ENCODE measurements around the gene AHCYL1. TPM values are rescaled to one million over a fixed set of nuclear protein-coding genes. Genes with fewer than 3 reads are reported as not detected.
"Not testable (repeated sequence)": the region's sequence is repeated elsewhere in the genome, so short reads cannot be mapped to it uniquely, and the experiment has no call there.

AHCYL1 gene
- total RNA-seq, 1 donor from 2014 or later: 123 TPM

DNA sequence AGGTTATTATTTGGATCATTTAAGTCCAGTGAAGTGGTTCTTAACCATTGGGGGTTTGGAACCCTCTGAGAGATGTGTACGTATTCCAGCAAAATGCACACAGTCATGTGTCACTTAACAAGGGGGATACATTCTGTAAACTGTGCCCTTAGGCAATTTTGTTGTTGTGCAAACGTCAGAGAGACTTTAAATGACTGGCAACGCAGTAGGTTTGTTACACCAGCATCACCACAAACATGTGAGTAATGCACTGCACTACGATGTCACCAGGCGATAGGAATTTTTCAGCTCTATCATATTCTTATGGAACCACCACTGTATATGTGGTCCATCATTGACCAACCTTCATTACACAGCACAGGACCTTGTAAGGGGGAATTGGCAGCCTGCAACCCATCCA, 11.9 kb downstream of the AHCYL1 start:
- DNase-seq (ENCODE audit: low spot score): no peak

DNA sequence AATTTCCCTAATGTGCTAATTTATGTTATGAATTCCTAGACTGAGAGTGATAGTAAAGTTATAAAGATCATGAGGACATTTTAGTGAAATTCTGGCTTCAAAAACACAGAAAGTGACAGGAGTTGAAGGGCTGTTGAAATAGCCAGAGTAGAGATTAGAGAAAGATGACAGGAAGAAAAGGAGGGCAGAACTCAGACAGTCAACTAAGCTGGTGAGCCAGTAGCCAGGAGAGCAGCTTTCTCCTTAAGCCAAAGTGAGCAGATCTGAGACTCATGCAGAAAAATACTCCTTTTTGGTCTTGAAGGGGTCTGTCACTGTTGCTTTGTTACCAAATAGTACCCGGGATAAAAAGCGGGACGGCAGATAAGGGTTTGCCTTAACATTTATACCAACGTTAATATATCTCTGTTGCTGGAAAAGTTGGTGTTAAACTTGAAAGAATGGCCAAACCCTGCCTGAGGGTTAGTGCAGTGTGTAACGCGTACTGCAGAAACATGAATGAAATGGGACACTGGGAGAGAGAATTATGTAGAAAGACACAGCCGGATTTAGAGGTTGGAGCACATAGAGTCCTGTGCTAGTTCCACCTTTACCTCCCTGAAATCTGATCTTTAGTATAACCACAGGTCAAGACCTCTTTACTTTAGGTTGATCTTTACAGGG, 12.8 kb downstream of the AHCYL1 start:
- DNase-seq (ENCODE audit: low spot score): no peak

DNA sequence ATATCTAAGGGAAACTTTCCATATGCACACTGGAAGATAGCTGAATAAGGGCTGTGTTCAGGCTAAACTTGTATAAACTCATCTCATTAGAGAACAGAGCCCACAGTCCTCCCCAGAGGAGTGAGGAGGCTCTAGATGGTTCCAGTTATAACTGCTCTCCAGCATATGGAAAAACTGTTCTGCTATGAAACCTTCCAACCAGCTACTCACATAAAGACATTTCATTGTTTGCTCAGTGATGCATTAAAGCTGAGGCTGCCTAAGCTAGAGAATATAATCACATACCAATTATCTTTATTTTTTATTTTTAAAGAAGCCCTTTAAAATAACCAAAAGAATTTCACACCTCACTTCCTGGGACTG, 13.3 kb downstream of the AHCYL1 start:
- no peak for DNase-seq (ENCODE audit: low spot score)

DNA sequence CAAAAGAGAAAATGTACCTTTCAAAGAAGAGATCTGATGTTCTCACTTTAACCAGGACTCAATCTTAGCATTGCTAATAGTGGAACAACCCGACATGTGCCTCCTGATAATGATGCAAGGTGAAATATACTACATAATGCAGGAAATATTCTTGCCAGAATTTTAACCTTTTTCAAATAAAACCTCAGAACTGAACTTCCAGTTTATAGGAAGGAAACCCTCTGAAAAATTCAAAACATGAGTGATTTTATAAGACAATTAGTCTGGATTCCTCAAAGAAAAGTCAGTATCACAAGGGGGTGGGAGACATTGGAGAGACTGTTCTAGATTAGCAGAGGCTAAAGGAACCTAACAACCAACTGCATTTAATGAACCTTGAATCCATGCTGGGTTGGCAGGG, 18.1 kb downstream of the AHCYL1 start:
- DNase-seq (ENCODE audit: low spot score): no peak

DNA sequence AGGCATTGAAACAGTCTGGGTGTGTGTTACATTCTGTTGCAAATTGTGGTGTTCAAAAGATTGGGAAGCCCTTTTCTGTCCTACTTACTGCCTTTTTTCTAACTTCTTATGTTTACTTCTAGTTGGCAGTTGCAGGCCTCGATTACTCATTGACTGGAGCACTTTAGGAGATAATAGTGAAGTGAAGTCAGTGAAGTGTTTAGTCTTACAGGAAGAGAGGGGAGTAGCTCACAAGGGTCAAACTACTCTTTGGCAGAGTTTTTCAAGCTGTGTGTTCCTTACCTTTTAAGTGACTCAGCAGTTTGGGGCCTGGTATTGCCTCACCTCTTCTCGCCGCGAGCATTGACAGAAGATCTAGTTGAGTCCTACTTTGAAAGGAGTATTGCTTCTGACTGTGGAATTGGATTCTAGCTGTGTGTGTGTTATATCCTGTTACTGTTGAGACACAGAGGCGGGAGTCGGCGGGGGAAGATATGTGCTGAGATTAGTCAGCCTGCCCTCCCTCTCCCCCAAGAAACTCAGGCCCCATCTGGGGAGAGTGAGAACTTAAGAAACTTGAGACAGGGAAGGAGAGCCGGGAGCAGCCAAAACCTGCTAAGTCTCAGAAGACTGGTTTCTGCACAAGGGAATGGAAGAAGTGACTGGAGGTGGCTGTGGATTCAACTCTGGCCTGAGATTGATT, 19.3 kb downstream of the AHCYL1 start:
- DNase-seq (ENCODE audit: low spot score): no peak

DNA sequence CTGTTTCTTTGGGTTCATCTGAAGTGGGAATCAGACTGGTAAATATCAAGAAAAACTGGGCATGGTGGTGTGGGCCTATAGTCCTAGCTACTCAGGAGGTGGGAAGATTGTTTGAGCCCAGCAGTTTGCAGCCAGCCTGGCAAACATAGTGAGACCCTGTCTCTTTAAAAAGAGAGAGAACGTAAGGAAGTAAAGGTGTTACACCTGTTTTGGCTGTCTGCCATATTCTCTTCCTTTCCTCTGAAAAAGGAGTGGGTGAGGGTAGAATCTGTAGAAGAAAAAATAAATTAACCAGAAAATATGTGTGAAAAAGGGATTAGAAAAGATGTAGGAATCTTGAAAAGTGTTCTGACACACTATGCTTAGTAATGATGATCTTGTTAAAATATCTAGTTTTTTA, 20.0 kb downstream of the AHCYL1 start:
- no peak for DNase-seq (ENCODE audit: low spot score)

DNA sequence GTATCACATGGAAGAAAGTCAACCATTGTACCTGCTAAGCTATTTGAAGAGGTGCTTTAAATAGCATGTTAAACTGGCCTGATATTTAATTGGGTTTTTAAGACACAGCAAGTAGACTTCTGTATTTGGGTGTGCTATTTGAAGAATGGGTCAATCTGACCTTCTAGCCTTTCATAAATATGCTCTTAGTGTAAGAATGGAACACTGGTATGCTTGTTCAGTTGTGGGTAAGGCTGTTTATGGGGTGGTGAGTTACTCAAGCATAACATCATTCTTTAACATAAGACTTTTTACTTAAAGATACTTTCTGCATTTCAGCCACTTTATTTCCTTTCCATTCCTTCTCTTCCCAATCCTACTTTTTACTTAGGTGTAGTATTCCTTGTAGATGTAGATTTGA, 21.4 kb downstream of the AHCYL1 start:
- DNase-seq (ENCODE audit: low spot score): no peak

DNA sequence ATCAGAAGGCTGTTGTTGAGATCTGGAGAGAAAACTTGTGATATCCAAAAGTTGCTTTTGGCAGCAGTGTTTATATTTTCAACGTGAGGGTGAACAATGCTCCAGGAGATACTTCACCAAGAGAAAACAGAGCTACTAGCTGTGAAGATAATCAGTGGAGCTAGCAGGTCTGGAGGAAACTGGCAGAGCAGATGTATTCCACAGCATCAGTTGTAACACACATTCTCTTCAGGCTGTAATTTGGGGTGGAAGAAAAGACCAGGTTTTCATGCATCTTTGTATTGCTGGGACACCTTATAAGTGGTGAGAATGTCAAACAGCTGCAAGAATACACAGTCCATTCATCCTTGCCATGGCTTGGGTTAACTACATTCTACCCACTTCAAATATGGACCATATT, 22.0 kb downstream of the AHCYL1 start:
- DNase-seq (ENCODE audit: low spot score): no peak

DNA sequence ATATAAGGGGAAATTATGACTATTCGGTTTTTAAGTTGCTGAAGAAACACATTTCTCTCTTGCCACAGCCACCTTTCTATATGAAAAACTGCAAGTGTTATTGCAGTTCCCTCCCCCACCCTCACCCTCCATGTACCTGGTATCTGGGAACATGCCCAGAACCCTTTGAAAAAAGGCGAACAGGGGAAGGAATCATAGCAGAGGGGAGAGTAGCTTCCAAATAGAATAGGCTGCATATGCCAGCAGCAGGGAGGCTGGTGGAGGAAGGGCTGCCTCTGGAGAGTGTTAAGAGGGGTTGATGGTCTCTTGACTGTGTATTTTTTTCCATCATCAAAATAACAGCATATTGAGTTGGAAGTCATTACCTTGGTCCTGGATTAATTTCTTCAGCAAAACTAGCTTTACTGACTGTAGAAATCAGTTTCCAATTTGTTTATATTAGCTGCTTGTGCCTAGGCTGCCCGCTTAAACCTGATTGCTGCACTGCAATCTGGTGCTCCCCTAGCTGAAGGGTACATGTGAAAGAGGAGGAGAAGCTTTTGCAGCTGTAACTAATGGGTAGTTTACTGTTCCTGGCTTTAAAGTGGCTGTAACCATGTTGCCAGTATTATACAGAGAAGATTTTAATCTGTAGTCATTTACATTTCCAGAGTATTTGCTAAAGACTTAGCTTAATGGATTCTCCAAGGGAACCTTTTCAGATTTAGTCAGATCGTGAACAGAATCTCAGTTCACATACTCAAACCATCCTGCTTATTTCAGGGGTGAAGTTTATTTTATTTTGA, 22.7 kb downstream of the AHCYL1 start:
- DNase-seq (ENCODE audit: low spot score): no peak

DNA sequence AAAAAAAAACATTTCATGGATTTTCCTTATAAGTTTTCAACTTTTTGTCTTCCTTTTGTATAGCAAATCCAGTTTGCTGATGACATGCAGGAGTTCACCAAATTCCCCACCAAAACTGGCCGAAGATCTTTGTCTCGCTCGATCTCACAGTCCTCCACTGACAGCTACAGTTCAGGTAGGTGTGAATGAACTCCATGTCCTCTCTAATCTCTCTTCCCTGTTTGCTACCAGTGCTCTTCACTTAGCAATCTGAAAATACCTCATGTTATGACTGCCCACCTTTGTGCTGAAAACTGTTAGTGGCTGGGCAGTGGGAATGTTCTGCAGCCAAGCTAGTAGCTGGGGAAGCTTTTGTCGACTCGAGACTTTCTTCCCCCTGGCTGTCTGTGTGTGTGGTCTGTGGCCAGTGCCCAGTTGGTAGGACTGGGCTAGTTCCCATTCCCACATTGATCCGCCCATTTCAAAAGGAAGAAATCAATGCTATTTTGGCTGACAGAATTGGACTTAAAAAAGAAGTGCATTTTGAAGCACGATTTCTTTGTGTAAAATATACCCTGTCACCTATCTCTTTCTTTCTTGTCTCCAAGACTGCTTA, 24.5 kb downstream of the AHCYL1 start:
- DNase-seq (ENCODE audit: low spot score): no peak

DNA sequence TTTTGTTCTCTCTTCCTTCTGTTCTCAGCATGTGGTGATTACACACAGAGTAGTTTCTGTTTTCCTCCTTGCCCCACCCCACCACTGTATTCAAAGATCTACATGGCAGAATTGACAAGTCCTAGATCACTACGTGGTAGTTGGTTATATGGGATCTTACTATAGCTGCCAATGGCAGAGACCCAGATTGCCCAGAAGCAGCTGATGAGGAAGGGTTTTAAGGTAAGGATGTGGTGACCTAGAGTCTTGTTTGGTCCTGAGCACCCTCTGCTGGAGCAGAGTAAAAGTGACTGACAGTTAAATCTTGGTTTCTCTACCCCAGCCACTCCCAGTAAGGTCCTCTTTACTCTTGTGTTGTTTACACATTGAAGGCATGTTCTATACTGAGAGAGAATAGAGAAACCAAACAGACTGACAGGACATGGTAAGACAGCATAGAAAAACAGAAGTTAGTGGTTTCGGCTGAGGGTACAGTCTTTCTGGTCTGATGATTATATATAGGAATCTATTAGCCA, 27.0 kb downstream of the AHCYL1 start:
- DNase-seq (ENCODE audit: low spot score): no peak

DNA sequence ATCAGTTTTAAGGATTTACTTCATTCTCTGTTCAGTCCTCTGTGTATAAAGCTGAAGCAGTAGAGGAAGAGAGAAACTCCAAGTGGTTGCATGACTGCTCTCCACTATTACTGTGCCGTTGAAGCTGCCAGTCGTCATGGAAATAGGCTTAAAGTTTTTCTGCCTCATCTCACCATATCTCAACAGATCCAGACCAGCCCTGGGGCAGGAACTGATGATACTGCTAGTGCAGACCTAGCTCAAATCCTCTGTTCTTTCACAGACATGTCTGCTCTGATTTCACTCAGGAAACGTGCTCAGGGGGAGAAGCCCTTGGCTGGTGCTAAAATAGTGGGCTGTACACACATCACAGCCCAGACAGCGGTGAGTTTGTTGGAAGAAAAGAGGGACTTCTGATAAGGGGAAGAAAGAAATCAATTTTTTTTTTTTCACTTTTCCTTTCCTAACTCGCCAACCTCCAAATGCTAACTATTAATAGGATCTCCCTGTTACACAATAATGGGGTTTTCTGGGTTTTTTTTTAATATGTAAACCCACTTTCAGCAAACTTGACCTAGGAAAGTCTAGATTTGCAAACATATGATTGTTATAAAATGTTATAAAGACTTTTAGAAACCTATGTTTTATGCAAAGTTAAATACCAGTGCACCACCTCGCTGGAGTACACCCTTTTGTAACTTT, 27.7 kb downstream of the AHCYL1 start:
- DNase-seq (ENCODE audit: low spot score): no peak

DNA sequence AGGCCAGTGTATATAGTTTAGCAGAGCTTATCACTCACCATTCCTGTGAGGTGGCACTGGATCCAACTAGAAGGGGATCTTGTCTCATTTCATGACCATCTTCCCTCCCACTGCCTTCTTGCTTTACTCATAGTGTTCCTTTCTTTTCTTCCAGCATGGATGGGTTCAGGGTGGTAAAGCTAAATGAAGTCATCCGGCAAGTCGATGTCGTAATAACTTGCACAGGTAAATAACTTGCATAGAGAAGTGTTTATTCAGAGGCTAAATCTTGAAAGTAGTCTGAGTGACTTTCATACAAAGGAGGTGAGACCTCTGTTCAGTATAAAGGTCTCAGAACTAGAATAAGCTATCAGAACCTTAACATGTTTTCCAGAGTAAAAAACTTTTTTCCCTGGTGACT, 33.2 kb downstream of the AHCYL1 start:
- no peak for DNase-seq (ENCODE audit: low spot score)

DNA sequence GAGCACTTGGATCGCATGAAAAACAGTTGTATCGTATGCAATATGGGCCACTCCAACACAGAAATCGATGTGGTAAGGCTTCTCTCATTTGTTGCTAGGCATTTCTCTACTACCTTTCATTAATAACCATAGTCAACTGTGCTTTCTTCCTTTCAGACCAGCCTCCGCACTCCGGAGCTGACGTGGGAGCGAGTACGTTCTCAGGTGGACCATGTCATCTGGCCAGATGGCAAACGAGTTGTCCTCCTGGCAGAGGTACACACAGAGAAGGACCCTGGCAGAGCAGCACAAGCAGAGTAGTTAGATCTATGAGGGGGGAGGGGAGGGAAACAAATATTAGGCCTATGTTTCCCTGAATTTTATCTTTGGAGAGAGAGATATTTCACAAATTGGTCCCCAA, 33.8 kb downstream of the AHCYL1 start:
- DNase-seq (ENCODE audit: low spot score): no peak

DNA sequence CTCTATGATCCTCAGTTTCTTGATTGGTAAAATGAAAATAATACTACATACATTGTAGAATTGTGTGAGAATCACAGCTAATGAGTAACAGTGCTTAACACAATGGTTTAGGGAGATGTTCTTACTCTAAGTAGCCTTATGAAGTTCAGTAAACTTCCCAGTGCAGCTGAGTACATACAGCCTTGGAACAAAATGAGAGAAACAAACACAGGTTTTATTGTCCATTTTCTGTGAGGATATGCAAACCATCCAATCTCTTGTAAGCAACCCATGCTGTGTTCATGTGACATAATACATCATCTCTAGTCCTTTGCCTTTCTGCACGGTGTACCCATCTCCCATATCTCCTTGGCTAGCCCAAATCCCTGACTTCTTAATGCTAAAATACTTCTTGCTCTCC, 35.2 kb downstream of the AHCYL1 start:
- no peak for DNase-seq (ENCODE audit: low spot score)

DNA sequence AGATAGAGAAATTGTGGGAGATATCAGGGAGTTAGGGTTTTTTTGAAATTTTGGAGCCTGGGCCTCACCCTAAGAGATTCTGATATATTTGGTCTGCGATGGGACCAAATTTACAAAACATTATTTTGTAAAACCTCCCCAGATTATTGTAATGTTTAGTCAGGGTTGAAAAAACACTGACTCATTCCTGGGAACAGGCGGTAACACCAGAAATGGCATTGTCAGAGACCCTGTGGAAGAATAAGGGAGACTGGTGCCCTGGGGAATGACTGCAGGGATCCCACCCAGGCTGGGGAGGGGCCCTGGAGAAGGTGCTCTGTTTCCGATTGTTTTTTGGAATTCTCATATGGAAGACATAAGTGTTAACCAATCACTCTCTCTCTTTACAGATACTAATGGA, 36.7 kb downstream of the AHCYL1 start:
- no peak for DNase-seq (ENCODE audit: low spot score)

DNA sequence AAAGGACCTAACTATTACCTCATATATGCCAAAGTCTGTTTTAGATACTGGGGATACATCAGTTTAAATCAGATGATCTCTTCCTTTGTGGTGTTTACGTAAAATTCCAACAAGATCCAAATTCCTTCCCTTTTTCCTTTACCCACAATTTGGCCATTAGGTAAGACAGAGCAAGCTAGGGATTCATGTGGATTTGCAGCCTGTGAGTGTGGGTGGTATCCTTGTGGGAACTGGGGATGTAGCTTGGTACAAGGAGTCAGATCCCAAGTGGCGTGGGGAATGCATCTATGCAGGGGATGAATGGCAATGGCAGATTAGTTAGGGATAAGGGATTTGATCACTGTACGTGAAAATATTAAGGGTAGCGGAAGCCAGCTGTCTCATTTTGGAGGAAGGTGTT, 40.0 kb downstream of the AHCYL1 start:
- DNase-seq (ENCODE audit: low spot score): no peak

DNA sequence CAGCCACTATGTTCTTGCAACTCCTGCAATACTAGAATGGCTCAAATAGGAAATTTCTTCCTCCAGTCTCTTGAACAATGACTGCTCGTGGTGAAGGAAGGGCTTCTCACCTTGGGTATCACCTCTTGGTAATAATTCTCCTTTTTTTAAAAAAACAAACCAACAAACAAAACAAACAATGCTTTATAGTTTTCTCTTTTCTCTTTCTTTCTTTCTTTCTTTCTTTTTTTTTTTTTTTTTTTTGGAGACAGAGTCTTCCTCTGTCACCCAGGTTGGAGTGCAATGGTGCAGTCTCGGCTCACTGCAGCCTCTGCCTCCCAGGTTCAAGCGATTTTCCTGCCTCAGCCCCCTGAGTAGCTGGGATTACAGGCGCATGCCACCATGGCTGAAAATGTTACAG, 46.1 kb downstream of the AHCYL1 start:
- not testable (repeated sequence) for DNase-seq (ENCODE audit: low spot score)

DNA sequence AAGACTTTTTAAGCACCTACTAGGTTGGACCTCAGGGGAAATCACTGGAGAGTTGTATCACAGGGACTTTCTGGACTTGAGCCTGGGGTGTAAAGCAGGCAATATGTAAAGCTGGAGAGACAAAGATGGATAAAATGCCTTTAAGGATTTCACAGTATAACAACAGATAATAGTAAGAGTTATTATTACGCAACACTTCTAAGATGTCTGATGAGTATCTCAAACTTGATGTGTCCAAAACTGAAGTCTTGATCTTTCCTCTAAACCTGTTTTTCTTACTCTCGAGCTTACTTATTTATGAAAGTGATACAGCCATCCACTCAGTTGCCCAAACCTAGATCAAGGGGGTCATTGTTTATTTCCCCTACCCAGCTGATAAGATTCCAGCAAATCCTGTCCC, 47.8 kb downstream of the AHCYL1 start:
- no peak for DNase-seq (ENCODE audit: low spot score)

DNA sequence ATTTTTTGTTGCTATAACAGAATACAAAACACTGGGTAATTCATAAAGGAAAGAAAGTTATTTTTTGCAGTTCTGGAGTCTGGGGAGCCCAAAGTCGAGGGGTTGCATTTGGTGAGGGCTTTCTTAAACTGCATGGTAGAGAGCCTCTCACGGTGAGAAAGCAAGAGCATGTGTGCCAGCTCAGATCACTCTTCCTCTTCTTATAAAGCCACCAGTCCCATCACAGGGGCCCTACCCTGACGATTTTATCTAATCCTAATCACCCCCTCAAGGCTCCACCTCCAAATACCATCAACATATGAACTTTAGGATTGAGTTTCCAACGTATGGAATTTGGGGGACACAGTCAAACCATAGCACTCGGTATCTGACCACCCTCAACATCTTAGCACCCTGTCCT, 48.9 kb downstream of the AHCYL1 start:
- DNase-seq (ENCODE audit: low spot score): no peak

DNA sequence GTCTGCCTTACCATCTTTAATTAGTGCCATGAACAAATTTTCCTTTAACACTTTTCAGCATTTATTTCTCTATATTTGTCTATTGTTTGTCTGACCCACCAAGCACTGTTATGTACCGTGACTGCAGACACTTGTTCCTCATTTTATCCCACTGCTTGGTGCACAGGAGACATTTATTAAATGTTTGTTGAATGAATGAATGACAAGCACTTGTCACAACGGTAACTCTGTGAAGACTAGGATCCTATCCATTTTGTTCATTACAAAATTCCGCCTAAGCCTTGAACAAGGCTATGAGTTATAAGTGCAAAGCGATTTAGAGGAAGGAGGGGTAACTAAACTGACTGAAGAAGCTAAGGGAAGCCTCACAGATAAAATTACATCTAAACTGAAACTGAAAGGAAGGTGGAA, 49.5 kb downstream of the AHCYL1 start:
- DNase-seq (ENCODE audit: low spot score): no peak
